OCI-LY1 (cell line): ENCODE results near the gene FSTL5.

Experiments used
- H2AFZ ChIP-seq: fragments of 200-600 bp; sonication (generic), shearing (Covaris generic); 2 replicates; pipeline ENCODE4 v1.6.0; 2014; ENCODE audit warnings: antibody characterized with exemption, mild to moderate bottlenecking, low read length
- H3F3A ChIP-seq: fragments of 200-600 bp; sonication (generic), shearing (Covaris generic); 2 replicates; pipeline ENCODE4 v1.6.0; 2014; ENCODE audit warnings: mild to moderate bottlenecking, antibody characterized with exemption, low read length, moderate library complexity; ENCODE audit not compliant: insufficient read depth
- H3K27ac ChIP-seq: fragments of 200-600 bp; sonication (generic); 2 replicates; pipeline ENCODE4 v1.5.1; 2014; ENCODE audit warnings: low read length, mixed run types, mild to moderate bottlenecking, low read depth; ENCODE audit not compliant: poor library complexity, severe bottlenecking
- H3K27me3 ChIP-seq: fragments of 200-600 bp; sonication (generic); 2 replicates; pipeline ENCODE4 v1.6.0; 2014; ENCODE audit warnings: antibody characterized with exemption, mild to moderate bottlenecking, low read length, moderate library complexity; ENCODE audit not compliant: insufficient read depth
- H3K36me3 ChIP-seq: fragments of 200-600 bp; sonication (generic); 2 replicates; pipeline ENCODE4 v1.6.1; 2014; ENCODE audit warnings: mild to moderate bottlenecking, antibody characterized with exemption, low read length, moderate library complexity, mixed read lengths; ENCODE audit not compliant: insufficient read depth
- H3K4me1 ChIP-seq: fragments of 200-600 bp; sonication (generic); 2 replicates; pipeline ENCODE4 v1.5.1; 2014; ENCODE audit warnings: mild to moderate bottlenecking, low read length, moderate library complexity; ENCODE audit not compliant: insufficient read depth, severe bottlenecking
- H3K4me2 ChIP-seq: fragments of 200-600 bp; sonication (generic), shearing (Covaris generic); 2 replicates; pipeline ENCODE4 v1.6.1; 2014; ENCODE audit warnings: low read length
- H3K4me3 ChIP-seq: fragments of 200-600 bp; sonication (generic); 2 replicates; pipeline ENCODE4 v1.5.1; 2014; ENCODE audit warnings: low read length, low read depth, mild to moderate bottlenecking, mixed read lengths; ENCODE audit not compliant: poor library complexity, severe bottlenecking
- H3K79me2 ChIP-seq: fragments of 200-600 bp; shearing (Covaris generic); 2 replicates; pipeline ENCODE4 v1.6.1; 2016; ENCODE audit warnings: mixed run types, low read length, mixed read lengths; ENCODE audit not compliant: insufficient read depth
- H3K9ac ChIP-seq: fragments of 200-600 bp; sonication (generic), shearing (Covaris generic); 2 replicates; pipeline ENCODE4 v1.6.1; 2014; ENCODE audit warnings: mild to moderate bottlenecking, low read length, mixed read lengths
- H3K9me2 ChIP-seq: fragments of 200-600 bp; sonication (generic), shearing (Covaris generic); 2 replicates; pipeline ENCODE4 v1.6.1; 2014; ENCODE audit warnings: low read depth, mild to moderate bottlenecking, low read length, mixed read lengths
- H3K9me3 ChIP-seq: fragments of 200-600 bp; shearing (Covaris generic); 2 replicates; pipeline ENCODE4 v1.6.1; 2014; ENCODE audit warnings: low read length, mixed read lengths
- H4K20me1 ChIP-seq: fragments of 200-600 bp; sonication (generic), shearing (Covaris generic); 2 replicates; pipeline ENCODE4 v1.6.0; 2016; ENCODE audit warnings: mild to moderate bottlenecking, low read length; ENCODE audit not compliant: insufficient read depth
- EZH2 ChIP-seq: fragments of 200-600 bp; sonication (generic), shearing (Covaris generic); IDR thresholded peaks from 2 replicates; pipeline ENCODE4 v1.8.0; 2017; ENCODE audit warnings: borderline replicate concordance, mixed run types, mild to moderate bottlenecking, antibody characterized with exemption, low read length, moderate library complexity, mixed read lengths
- TF ChIP-seq, protein P1 (sequence below): fragments of 200-600 bp; sonication (generic), shearing (Covaris generic); IDR thresholded peaks from 2 replicates; pipeline ENCODE4 v1.5.1; 2017; ENCODE audit warnings: mild to moderate bottlenecking, antibody characterized with exemption, low read length, moderate library complexity, mixed read lengths

The FSTL5 gene

DNA sequence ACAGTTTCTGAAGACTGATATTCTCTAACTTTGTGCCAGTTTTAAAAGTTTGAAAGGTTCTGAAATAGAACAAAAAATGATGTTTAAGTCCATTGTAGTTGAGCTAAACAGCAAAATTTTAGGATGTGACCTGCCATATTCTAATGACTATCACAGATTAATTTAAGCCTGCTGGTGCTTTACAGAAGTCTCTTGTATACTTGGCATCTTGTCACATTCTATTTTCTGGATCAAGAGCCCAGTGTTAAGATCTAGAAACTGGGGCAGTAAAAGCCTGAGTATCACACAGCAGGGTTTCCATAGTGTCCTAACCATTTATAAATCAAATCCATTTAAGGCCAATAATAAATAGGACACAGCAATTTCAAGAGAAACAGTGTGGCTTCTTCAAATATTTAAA lies 12.4 kb downstream of the FSTL5 start:
- no peaks in the 10 kb centered on the region for H4K20me1 ChIP-seq
- H3K4me3 ChIP-seq: no peak overlapping the region
- H3K27me3 ChIP-seq: no peaks in the 10 kb centered on the region
- H3K4me1 ChIP-seq: no peaks in the 10 kb centered on the region
- no peaks in the 10 kb centered on the region for H3F3A ChIP-seq
- H3K79me2 ChIP-seq: no peaks in the 10 kb centered on the region
- H3K9ac ChIP-seq: no peak overlapping the region
- H2AFZ ChIP-seq: no peak overlapping the region
- H3K9me2 ChIP-seq: no peaks in the 10 kb centered on the region
- no peaks in the 10 kb centered on the region for H3K9me3 ChIP-seq
- H3K4me2 ChIP-seq: no peak overlapping the region
- H3K27ac ChIP-seq: no peak overlapping the region
- no peak for TF ChIP-seq EZH2
- TF ChIP-seq, protein P1, sequence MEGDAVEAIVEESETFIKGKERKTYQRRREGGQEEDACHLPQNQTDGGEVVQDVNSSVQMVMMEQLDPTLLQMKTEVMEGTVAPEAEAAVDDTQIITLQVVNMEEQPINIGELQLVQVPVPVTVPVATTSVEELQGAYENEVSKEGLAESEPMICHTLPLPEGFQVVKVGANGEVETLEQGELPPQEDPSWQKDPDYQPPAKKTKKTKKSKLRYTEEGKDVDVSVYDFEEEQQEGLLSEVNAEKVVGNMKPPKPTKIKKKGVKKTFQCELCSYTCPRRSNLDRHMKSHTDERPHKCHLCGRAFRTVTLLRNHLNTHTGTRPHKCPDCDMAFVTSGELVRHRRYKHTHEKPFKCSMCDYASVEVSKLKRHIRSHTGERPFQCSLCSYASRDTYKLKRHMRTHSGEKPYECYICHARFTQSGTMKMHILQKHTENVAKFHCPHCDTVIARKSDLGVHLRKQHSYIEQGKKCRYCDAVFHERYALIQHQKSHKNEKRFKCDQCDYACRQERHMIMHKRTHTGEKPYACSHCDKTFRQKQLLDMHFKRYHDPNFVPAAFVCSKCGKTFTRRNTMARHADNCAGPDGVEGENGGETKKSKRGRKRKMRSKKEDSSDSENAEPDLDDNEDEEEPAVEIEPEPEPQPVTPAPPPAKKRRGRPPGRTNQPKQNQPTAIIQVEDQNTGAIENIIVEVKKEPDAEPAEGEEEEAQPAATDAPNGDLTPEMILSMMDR: no peak
- no peaks in the 10 kb centered on the region for H3K36me3 ChIP-seq

DNA sequence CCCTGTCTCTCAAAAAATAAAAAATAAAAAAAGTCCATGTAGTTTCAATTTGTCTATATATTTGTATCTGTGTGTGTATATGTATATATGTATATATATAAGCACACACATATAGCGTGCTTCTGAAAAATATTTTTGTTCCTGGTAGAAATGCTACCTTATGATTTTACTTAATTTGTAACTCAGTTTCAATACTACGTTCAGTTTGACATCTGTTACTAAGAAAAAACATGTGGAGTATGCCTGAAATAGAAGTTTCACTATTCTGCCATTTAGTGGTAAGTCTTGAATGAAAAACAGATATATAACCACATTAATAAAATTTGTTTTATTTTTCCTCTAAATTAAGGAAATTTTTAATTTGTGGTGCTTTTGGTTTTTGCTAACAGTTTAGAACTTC lies 14.2 kb downstream of the FSTL5 start:
- H3K4me1 ChIP-seq: no peaks in the 10 kb centered on the region
- H3F3A ChIP-seq: no peaks in the 10 kb centered on the region
- H3K9me2 ChIP-seq: no peaks in the 10 kb centered on the region
- H2AFZ ChIP-seq: no peak overlapping the region
- H3K9ac ChIP-seq: no peak overlapping the region
- no peak overlapping the region for H3K4me3 ChIP-seq
- no peak overlapping the region for H3K27ac ChIP-seq
- H3K4me2 ChIP-seq: no peak overlapping the region
- H3K27me3 ChIP-seq: no peaks in the 10 kb centered on the region
- H3K79me2 ChIP-seq: no peaks in the 10 kb centered on the region
- TF ChIP-seq, protein P1: no peak
- no peak for TF ChIP-seq EZH2
- H4K20me1 ChIP-seq: no peaks in the 10 kb centered on the region
- H3K36me3 ChIP-seq: no peaks in the 10 kb centered on the region
- no peaks in the 10 kb centered on the region for H3K9me3 ChIP-seq

DNA sequence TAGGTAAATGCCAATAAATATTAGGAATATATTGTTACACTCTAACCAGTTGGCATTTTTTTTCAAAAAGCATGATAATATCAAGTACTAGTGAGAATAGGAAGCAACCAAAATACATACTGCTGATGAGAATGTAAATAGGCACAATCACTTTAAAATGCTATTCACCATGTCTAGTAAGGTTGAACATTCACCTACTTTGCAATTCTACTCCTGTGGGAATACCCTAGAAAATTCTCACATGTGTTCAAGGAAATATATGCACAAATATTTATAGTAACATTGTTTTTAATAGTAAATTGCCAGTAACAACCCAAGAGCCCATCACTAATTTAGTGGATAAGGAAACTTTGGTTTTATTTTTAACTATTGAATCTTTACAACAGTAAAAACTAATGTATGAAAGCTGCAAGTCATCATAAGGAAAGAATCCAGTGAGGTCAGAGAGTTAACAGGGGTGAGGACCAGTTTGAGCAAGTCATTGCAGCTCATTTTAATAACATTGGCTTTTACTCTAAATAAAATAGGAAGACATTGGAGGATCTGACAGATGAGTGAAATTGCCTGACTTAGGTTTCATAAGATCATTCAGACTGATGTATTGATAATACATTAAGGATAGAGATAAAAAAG lies 23.6 kb downstream of the FSTL5 start:
- Histone ChIP-seq H3K27me3 (no peaks in the 10 kb centered on the region), H3K9ac (no peak overlapping the region), H3K79me2 (no peaks in the 10 kb centered on the region), H3K9me3 (no peaks in the 10 kb centered on the region), H3F3A (no peaks in the 10 kb centered on the region), H3K4me3 (no peak overlapping the region), H3K9me2 (no peaks in the 10 kb centered on the region), H3K36me3 (no peaks in the 10 kb centered on the region), H3K27ac (no peak overlapping the region), H4K20me1 (no peaks in the 10 kb centered on the region), H2AFZ (no peak overlapping the region), H3K4me1 (no peaks in the 10 kb centered on the region), H3K4me2 (no peak overlapping the region)
- no peak for TF ChIP-seq EZH2
- TF ChIP-seq, protein P1: no peak
